AG09309 (cell line): ENCODE results near the gene KASH5.

Source experiments
- DNase-seq: peaks from one replicate; pipeline ENCODE4 v3.0.0-alpha.2; 2010; ENCODE audit warnings: low read depth
- H3K4me3 ChIP-seq: 2 replicates; pipeline ENCODE4 v1.5.1; 2011; ENCODE audit warnings: mild to moderate bottlenecking, low read depth, low read length, moderate library complexity; ENCODE audit not compliant: control insufficient read depth
- CTCF ChIP-seq: IDR thresholded peaks from 2 replicates; pipeline ENCODE4 v1.5.1; 2011; ENCODE audit warnings: mild to moderate bottlenecking, low read depth, low read length, inconsistent platforms; ENCODE audit not compliant: insufficient read depth, control insufficient read depth; ENCODE audit errors: missing control alignments

KASH5 gene

GRCh38 chr19:49437231-49437630, 49.2 kb downstream of the KASH5 start:
- no peak overlapping the region for H3K4me3 ChIP-seq
- no peak for TF ChIP-seq CTCF
- DNase-seq = no peak

- no peak overlapping the region for H3K4me3 ChIP-seq
- TF ChIP-seq CTCF = no peak
- DNase-seq = no peak
Observed at GRCh38 chr19:49438261-49438660, 50.2 kb downstream of the KASH5 start.

GRCh38 chr19:49439836-49440235, 51.8 kb downstream of the KASH5 start:
- H3K4me3 ChIP-seq = no peak overlapping the region
- TF ChIP-seq CTCF = no peak
- DNase-seq = no peak

- no peak overlapping the region for H3K4me3 ChIP-seq
- TF ChIP-seq CTCF = no peak
Observed at GRCh38 chr19:49440439-49441209, 52.6 kb downstream of the KASH5 start.

GRCh38 chr19:49441210-49441959, 53.3 kb downstream of the KASH5 start, which contains the start of gene SLC17A7:
TSS of gene SLC17A7 (minus strand) at chr19:49441527. CDS start at chr19:49441379, 148 bp downstream.
- TF ChIP-seq CTCF = no peak
- no peak for DNase-seq
- no peak within 1 kb of the TSS for H3K4me3 ChIP-seq

More at GRCh38 chr19:49440439-49441209, 52.6 kb downstream of the KASH5 start:
- DNase-seq = no peak

GRCh38 chr19:49441960-49442350, 53.9 kb downstream of the KASH5 start:
- DNase-seq = no peak
- no peak for TF ChIP-seq CTCF
- no peak overlapping the region for H3K4me3 ChIP-seq
